Keratinocyte (primary cell): Measurements from ENCODE around the gene RAB44. TPM values are rescaled to one million over a fixed set of nuclear protein-coding genes. Genes with fewer than 3 reads are reported as not detected.
A peak's percentile ranks its signal among the peaks of the same experiment; 100 is the strongest.

Experiments used
- DNase-seq: peaks from one replicate; pipeline ENCODE4 v3.0.0-alpha.2; 2011; ENCODE audit warnings: low read depth, missing footprints, low spot score
- FAIRE-seq: peaks from 2 replicates; lab custom pipeline; 2011; peaks lifted over from hg19 to GRCh38; lab: Jason Lieb, UNC
- H2AFZ ChIP-seq: 2 replicates; pipeline ENCODE4 v1.6.0; 2012; ENCODE audit warnings: low read length, control low read depth, inconsistent platforms; ENCODE audit not compliant: control insufficient read depth
- H3K27ac ChIP-seq: 2 replicates; pipeline ENCODE4 v1.5.1; 2011; ENCODE audit warnings: low read length; ENCODE audit not compliant: control insufficient read depth, insufficient read depth
- H3K27me3 ChIP-seq: 3 replicates; pipeline ENCODE4 v1.6.0; 2011; ENCODE audit warnings: low read length; ENCODE audit not compliant: control insufficient read depth, insufficient read depth; ENCODE audit errors: extremely low read depth
- H3K36me3 ChIP-seq, 2 experiments: 2 replicates in 1 of 2; 3 replicates in 1 of 2; pipeline ENCODE4 v1.5.1; 2011; ENCODE audit warnings: low read length in 2 of 2, mild to moderate bottlenecking in 1 of 2; ENCODE audit not compliant: control insufficient read depth in 2 of 2, insufficient read depth in 2 of 2; ENCODE audit errors: extremely low read depth in 1 of 2
- H3K4me1 ChIP-seq: 3 replicates; pipeline ENCODE4 v1.5.1; 2011; ENCODE audit warnings: low read length; ENCODE audit not compliant: control insufficient read depth, insufficient read depth; ENCODE audit errors: extremely low read depth
- H3K4me2 ChIP-seq: 3 replicates; pipeline ENCODE4 v1.6.0; 2011; ENCODE audit warnings: low read depth, low read length; ENCODE audit not compliant: control insufficient read depth, insufficient read depth; ENCODE audit errors: extremely low read depth
- H3K4me3 ChIP-seq, 3 experiments: fragments of 200-600 bp in 1 of 3; sonication (generic) in 1 of 3; 2 replicates in 2 of 3; 3 replicates in 1 of 3; pipeline ENCODE4 v1.5.1; 2011 to 2016; ENCODE audit warnings: low read length in 3 of 3, mild to moderate bottlenecking in 3 of 3, control low read depth in 2 of 3, inconsistent platforms in 1 of 3, low read depth in 1 of 3, mixed read lengths in 1 of 3, mixed run types in 1 of 3, moderate library complexity in 1 of 3; ENCODE audit not compliant: control insufficient read depth in 2 of 3, insufficient read depth in 2 of 3; ENCODE audit errors: extremely low read depth in 1 of 3
- H3K79me2 ChIP-seq: 2 replicates; pipeline ENCODE4 v1.6.0; 2012; ENCODE audit warnings: low read length; ENCODE audit not compliant: control insufficient read depth, insufficient read depth
- H3K9ac ChIP-seq: 3 replicates; pipeline ENCODE4 v1.6.0; 2011; ENCODE audit warnings: low read length; ENCODE audit not compliant: control insufficient read depth, insufficient read depth; ENCODE audit errors: extremely low read depth
- H3K9me1 ChIP-seq: 3 replicates; pipeline ENCODE4 v1.6.0; 2011; ENCODE audit warnings: low read length; ENCODE audit not compliant: control insufficient read depth, insufficient read depth; ENCODE audit errors: extremely low read depth
- H3K9me3 ChIP-seq: 2 replicates; pipeline ENCODE4 v1.5.1; 2012; ENCODE audit warnings: low read depth, low read length; ENCODE audit not compliant: control insufficient read depth
- H4K20me1 ChIP-seq: 3 replicates; pipeline ENCODE4 v1.6.0; 2011; ENCODE audit warnings: low read length; ENCODE audit not compliant: control insufficient read depth, insufficient read depth; ENCODE audit errors: extremely low read depth
- CTCF ChIP-seq, 3 experiments: IDR thresholded peaks in 1 of 3; conservative IDR thresholded peaks in 1 of 3; optimal IDR thresholded peaks in 1 of 3; 2 replicates in 2 of 3; 3 replicates in 1 of 3; pipeline versions ENCODE3 to v1.5.1; 2011; ENCODE audit warnings: low read length in 3 of 3, mild to moderate bottlenecking in 3 of 3, moderate library complexity in 2 of 3, control low read depth in 1 of 3, inconsistent platforms in 1 of 3; ENCODE audit not compliant: insufficient read depth in 2 of 3; ENCODE audit errors: extremely low read depth in 1 of 3
- EZH2 ChIP-seq: IDR thresholded peaks from one replicate; pipeline ENCODE4 v1.6.1; 2012; ENCODE audit warnings: inconsistent platforms, mild to moderate bottlenecking, low read length, moderate library complexity
- dilution Hi-C: fragments of 300-500 bp; cut with MboI; formaldehyde crosslinking; loops from one replicate; pipeline ENCODE4 v1.7.0; 2020; ENCODE audit warnings: low sequenced_read_pairs; ENCODE audit not compliant: extremely low pct_ligation_motif_present
- polyA plus RNA-seq, 5 experiments: library from polyadenylated mRNA; depleted of rRNA in 3 of 5; stranded (reverse) in 3 of 5; stranded (forward) in 1 of 5; unstranded in 1 of 5; fragments of >200 nt; gene quantifications; 1 replicate in 1 of 5; 2 replicates in 3 of 5; 3 replicates in 1 of 5; pipeline versions ENCODE4 v1.2.1 to v1.2.3, GENCODE V29; 2011 to 2012; ENCODE audit warnings: missing spikeins in 2 of 5, low read depth in 1 of 5, low replicate concordance in 1 of 5

The RAB44 gene
- polyA plus RNA-seq, 1 donor (not counting 4 experiments of a cell fraction or from before 2014, with no cell fraction given), result 0.03 TPM

DNA sequence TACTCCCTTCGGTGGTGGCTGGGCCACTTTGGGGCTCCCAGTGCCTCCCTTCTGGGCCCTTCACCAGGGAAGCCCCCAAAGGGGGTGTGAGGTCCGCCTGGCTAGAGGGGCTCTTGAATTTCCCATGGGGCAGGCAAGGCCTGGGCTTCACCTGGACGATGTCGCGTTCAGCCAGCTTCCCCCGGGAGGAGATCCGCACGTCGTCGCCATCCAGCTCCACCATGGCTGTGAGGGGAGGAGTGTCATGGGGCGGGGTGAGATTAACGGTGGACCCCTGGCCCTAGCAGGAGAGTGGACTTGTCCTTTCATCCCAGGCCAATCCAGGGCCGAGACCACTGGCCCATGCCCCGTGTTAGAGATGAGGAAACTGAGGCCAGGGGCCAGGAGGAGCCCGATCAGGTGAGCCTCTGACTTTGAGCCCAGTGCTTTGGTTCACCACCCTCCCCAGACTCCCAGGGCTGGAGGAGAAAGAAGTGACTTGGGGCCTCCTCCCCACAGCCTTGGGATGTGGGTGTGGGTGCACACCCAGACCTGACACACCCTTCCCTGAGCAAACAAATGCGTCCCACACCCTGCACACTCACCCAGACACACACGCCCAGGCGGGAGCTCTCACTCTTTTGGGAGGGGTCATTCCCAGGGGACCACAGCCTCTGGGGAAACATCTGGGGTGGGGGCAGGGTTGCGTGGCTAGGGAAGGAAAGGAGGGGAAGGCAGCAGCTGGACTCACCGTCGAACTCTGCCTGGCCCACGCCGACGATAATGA is 46.1 kb downstream of the RAB44 start:
- Histone ChIP-seq H3K36me3 (no peaks in the 10 kb centered on the region), H3K27me3 (no peaks in the 10 kb centered on the region), H3K9ac (no peak overlapping the region), H3K4me3 (no peak overlapping the region), H3K4me2 (no peak overlapping the region), H4K20me1 (no peaks in the 10 kb centered on the region), H2AFZ (no peak overlapping the region), H3K27ac (no peak overlapping the region), H3K9me3 (no peaks in the 10 kb centered on the region), H3K4me1 (peaks cover 10% of the 10 kb centered on the region), H3K9me1 (no peaks in the 10 kb centered on the region), H3K79me2 (no peaks in the 10 kb centered on the region)
- DNase-seq (no peak), FAIRE-seq (peak; percentile 5)
- TF ChIP-seq EZH2, result no peak
- TF ChIP-seq CTCF (optimal IDR thresholded peaks at IDR 0.05 in 1 of 3, IDR thresholded peaks at IDR 0.05 in 1 of 3, conservative IDR thresholded peaks at IDR 0.05 in 1 of 3; ENCODE audit: extremely low read depth in 1 of 3, insufficient read depth in 2 of 3, low read length in 3 of 3), result no peak
- dilution Hi-C loops, result no loop called here

DNA sequence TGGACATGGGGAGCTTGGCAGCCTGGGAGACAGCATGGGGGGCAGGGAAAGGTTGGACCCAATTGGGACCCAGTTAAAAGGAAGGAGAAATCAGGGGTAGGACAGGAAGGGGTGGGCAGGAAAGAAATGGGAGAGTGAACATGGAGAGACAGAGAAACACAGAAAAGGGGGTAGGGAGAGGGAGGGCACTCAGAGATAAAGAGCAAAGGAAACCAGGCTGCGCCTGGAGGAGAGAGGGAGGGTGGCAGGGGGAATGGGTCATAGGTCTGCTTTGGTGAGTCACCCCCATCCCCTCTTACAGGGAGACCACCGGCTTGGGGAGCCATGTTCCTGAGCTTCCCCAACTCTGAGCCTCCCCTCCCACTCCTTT is 46.7 kb downstream of the RAB44 start:
- no peaks in the 10 kb centered on the region for H3K9me3 ChIP-seq
- H3K9ac ChIP-seq, result no peak overlapping the region
- no peaks in the 10 kb centered on the region for H3K36me3 ChIP-seq
- no peak overlapping the region for H3K27ac ChIP-seq
- no peaks in the 10 kb centered on the region for H3K79me2 ChIP-seq
- FAIRE-seq (no peak), DNase-seq (no peak)
- no peak overlapping the region for H3K4me3 ChIP-seq
- dilution Hi-C loops, result no loop called here
- H3K4me2 ChIP-seq, result no peak overlapping the region
- no peak overlapping the region for H2AFZ ChIP-seq
- no peaks in the 10 kb centered on the region for H3K9me1 ChIP-seq
- H3K27me3 ChIP-seq, result no peaks in the 10 kb centered on the region
- TF ChIP-seq CTCF (optimal IDR thresholded peaks at IDR 0.05 in 1 of 3, IDR thresholded peaks at IDR 0.05 in 1 of 3, conservative IDR thresholded peaks at IDR 0.05 in 1 of 3; ENCODE audit: extremely low read depth in 1 of 3, insufficient read depth in 2 of 3, low read length in 3 of 3), result no peak
- TF ChIP-seq EZH2, result no peak
- H3K4me1 ChIP-seq, result peaks cover 10% of the 10 kb centered on the region
- no peaks in the 10 kb centered on the region for H4K20me1 ChIP-seq
